Uterus (tissue), 4 donors: ENCODE data around the gene PKDREJ. TPM values are rescaled to one million over a fixed set of nuclear protein-coding genes. Genes with fewer than 3 reads are reported as not detected.

Source experiments
- DNase-seq, 2 donors: peaks; one replicate each; pipeline ENCODE4 v3.0.0-alpha.2; 2019 to 2020
- H3K27ac ChIP-seq, 2 donors: fragments of 200-600 bp; sonication (generic); 1 replicate in 1 of 2; 2 replicates in 1 of 2; pipeline ENCODE4 v1.5.1; 2016 to 2018
- H3K27me3 ChIP-seq, 2 donors: fragments of 200-600 bp; sonication (generic); one replicate each; pipeline ENCODE4 v1.5.1; 2018 to 2019; ENCODE audit warnings: control low read depth in 1 of 2
- H3K36me3 ChIP-seq, 2 donors: fragments of 200-600 bp; sonication (generic); one replicate each; pipeline ENCODE4 v1.5.1; 2019; ENCODE audit warnings: control low read depth in 1 of 2
- H3K4me1 ChIP-seq, 2 donors: fragments of 200-600 bp; sonication (generic); one replicate each; pipeline ENCODE4 v1.5.1; 2018 to 2019; ENCODE audit warnings: control low read depth in 1 of 2
- H3K4me3 ChIP-seq, 2 donors: fragments of 200-600 bp; sonication (generic); 1 replicate in 1 of 2; 2 replicates in 1 of 2; pipeline ENCODE4 v1.5.1; 2018 to 2019; ENCODE audit warnings: mild to moderate bottlenecking in 1 of 2
- H3K9me3 ChIP-seq, 2 donors: fragments of 200-600 bp; sonication (generic); one replicate each; pipeline ENCODE4 v1.5.1; 2019; ENCODE audit warnings: control low read depth in 1 of 2
- POLR2A ChIP-seq, 2 donors: fragments of 450-650 bp; IDR thresholded peaks; one replicate each; pipeline ENCODE4 v1.6.1; 2016; ENCODE audit warnings: antibody characterized with exemption in 2 of 2, mild to moderate bottlenecking in 1 of 2, moderate library complexity in 1 of 2
- intact Hi-C: fragments of 100-400 bp; cut with DNase I; formaldehyde crosslinking; loops from one replicate; pipeline ENCODE4 v1.15.1; 2023; ENCODE audit warnings: low total_unique reads
- total RNA-seq, 4 donors: library from RNA; depleted of rRNA in 3 of 4; stranded (reverse); fragments of >200 nt in 3 of 4; gene quantifications; one replicate each; pipeline versions ENCODE4 v1.1.0 to v1.2.4, GENCODE V29; 2014 to 2023
- TF ChIP-seq, protein P1 (sequence below), 4 experiments: fragments of 200-600 bp in 2 of 4; fragments of 450-650 bp in 2 of 4; sonication (generic) in 2 of 4; IDR thresholded peaks; one replicate each; pipeline ENCODE4 v1.5.1; 2016 to 2019; ENCODE audit warnings: antibody characterized with exemption in 4 of 4, mild to moderate bottlenecking in 2 of 4, moderate library complexity in 1 of 4
- donor health status: DM: yes; HTN: yes; CAD: no.

PKDREJ gene
- total RNA-seq, 4 donors from 2014 or later = 0.06 to 0.14 TPM; not detected in 2

GRCh38 chr22:46273432-46274148, 10.4 kb upstream of the PKDREJ start:
- H3K36me3 ChIP-seq = no peaks in the 10 kb centered on the region
- TF ChIP-seq, protein P1, sequence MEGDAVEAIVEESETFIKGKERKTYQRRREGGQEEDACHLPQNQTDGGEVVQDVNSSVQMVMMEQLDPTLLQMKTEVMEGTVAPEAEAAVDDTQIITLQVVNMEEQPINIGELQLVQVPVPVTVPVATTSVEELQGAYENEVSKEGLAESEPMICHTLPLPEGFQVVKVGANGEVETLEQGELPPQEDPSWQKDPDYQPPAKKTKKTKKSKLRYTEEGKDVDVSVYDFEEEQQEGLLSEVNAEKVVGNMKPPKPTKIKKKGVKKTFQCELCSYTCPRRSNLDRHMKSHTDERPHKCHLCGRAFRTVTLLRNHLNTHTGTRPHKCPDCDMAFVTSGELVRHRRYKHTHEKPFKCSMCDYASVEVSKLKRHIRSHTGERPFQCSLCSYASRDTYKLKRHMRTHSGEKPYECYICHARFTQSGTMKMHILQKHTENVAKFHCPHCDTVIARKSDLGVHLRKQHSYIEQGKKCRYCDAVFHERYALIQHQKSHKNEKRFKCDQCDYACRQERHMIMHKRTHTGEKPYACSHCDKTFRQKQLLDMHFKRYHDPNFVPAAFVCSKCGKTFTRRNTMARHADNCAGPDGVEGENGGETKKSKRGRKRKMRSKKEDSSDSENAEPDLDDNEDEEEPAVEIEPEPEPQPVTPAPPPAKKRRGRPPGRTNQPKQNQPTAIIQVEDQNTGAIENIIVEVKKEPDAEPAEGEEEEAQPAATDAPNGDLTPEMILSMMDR (IDR thresholded peaks at IDR 0.05) = no peak
- no peak for TF ChIP-seq POLR2A (IDR thresholded peaks at IDR 0.05)
- H3K27me3 ChIP-seq = no peaks in the 10 kb centered on the region

DNA sequence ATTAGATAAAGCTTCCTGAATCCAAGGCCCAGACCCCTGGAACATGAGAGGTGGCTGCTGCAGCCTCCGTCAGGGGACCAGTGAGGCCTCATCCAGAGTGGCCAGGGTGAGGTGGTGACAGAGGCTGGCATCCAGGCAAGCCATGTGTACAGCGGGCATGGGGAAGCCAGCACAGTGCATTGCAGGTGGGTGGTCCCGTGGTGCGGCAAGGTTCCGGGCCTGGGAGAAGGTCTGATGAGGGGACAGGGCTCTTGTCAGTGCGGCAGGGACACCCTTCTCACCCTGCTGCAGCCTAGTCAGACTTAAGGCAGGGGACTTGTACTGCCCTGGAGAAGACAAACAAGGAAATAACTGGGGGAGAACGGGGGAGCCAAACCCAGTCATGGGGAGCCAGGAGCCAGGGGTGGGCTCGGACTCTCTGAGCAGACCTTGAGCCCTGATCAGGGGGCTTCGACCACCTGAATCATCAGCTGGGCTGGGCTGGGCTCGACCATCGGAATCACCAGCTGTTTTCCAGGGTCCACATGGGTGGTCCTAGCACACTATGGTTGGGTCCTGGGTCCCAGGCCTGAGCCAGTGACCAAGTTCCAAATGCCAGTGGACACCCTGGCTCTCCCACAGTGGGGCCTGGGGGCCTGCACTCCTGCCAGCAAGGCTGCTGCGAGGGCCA, 9.8 kb upstream of the PKDREJ start:
- no peaks in the 10 kb centered on the region for H3K9me3 ChIP-seq
- H3K36me3 ChIP-seq = no peaks in the 10 kb centered on the region
- H3K27ac ChIP-seq = no peak overlapping the region
- H3K27me3 ChIP-seq = no peaks in the 10 kb centered on the region
- no peak for DNase-seq
- H3K4me1 ChIP-seq = peaks cover 0 to 12% of the 10 kb centered on the region in 2 donors
- H3K4me3 ChIP-seq = no peak overlapping the region
- intact Hi-C loops = no loop called here
- no peak for TF ChIP-seq POLR2A (IDR thresholded peaks at IDR 0.05)
- TF ChIP-seq, protein P1 (IDR thresholded peaks at IDR 0.05) = no peak

More at GRCh38 chr22:46273432-46274148, 10.4 kb upstream of the PKDREJ start:
- Histone ChIP-seq H3K9me3 (no peaks in the 10 kb centered on the region), H3K4me3 (no peak overlapping the region), H3K27ac (no peak overlapping the region), H3K4me1 (peaks cover 0 to 8% of the 10 kb centered on the region in 2 donors)
- no peak for DNase-seq
- intact Hi-C loops = no loop called here

DNA sequence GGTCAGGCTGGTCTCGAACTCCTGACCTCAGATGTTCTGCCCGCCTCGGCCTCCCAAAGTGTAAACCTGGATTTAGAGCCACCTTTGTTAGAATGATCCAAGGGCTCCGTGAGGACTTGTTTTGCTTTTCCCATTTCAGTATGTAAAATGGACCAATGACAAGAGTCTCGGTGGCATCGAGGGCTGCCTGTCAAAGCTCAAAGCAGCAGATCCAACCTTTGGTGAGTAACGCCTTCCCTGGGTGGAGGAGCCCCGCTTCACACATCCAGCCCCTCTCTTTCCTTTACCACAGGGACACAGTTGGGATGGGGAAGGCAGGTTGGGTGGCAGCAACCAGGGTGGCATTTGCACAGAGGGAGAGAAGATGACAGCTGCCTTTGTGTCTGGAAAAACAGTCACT, 9.1 kb upstream of the PKDREJ start:
- no peaks in the 10 kb centered on the region for H3K36me3 ChIP-seq
- H3K27ac ChIP-seq = no peak overlapping the region
- no peak for DNase-seq
- intact Hi-C loops = no loop called here
- H3K27me3 ChIP-seq = no peaks in the 10 kb centered on the region
- no peak overlapping the region for H3K4me3 ChIP-seq
- TF ChIP-seq, protein P1 (IDR thresholded peaks at IDR 0.05) = no peak
- peaks cover under 1 to 12% of the 10 kb centered on the region in 2 donors for H3K4me1 ChIP-seq
- H3K9me3 ChIP-seq = no peaks in the 10 kb centered on the region

DNA sequence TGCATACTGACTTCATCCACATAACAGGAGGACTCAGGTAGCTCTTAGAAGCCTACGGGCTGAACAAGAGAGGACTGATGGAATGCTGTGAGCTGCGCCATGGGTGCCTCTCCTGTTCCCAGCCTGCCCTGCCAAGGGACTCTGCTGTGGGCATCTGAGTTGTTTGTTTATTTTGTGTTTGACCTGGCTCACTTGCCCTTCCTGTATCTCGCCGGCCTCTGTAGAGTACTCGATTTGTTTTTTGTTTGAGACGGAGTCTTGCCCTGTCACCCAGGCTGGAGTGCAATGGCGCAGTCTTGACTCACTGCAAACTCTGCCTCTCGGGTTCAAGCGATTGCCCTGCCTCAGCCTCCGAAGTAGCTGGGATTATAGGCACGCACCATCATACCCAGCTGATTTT, 6.4 kb upstream of the PKDREJ start:
- peaks cover 6 to 12% of the 10 kb centered on the region in 2 donors for H3K4me1 ChIP-seq
- DNase-seq = no peak
- no peak overlapping the region for H3K4me3 ChIP-seq
- no peaks in the 10 kb centered on the region for H3K9me3 ChIP-seq
- peak overlapping the region in 1 of 2 donors; percentile 0 for H3K27ac ChIP-seq
- no peaks in the 10 kb centered on the region for H3K27me3 ChIP-seq
- no peaks in the 10 kb centered on the region for H3K36me3 ChIP-seq
- TF ChIP-seq, protein P1 (IDR thresholded peaks at IDR 0.05) = no peak
- TF ChIP-seq POLR2A (IDR thresholded peaks at IDR 0.05) = no peak
- intact Hi-C loops = no loop called here
